Body of pancreas (tissue), 4 donors: ENCODE results near the gene ACIN1. TPM values are rescaled to one million over a fixed set of nuclear protein-coding genes. Genes with fewer than 3 reads are reported as not detected.

Source experiments
- ATAC-seq: fragments of 150-250 bp; one replicate; pipeline ENCODE4 v1.9.1; 2016
- DNase-seq, 4 donors: peaks; one replicate each; pipeline ENCODE4 v3.0.0-alpha.2; 2019
- H3K27ac ChIP-seq, 4 donors: fragments of 200-600 bp; sonication (generic); 1 replicate in 3 of 4; 2 replicates in 1 of 4; pipeline versions ENCODE4 v1.5.1 to v1.6.1; 2016 to 2019; ENCODE audit warnings: mild to moderate bottlenecking in 1 of 4, mixed read lengths in 1 of 4, moderate library complexity in 1 of 4
- H3K27me3 ChIP-seq, 2 donors: fragments of 200-600 bp; sonication (generic); one replicate each; pipeline ENCODE4 v1.6.0; 2016; ENCODE audit warnings: mild to moderate bottlenecking in 1 of 2
- H3K36me3 ChIP-seq, 2 donors: fragments of 200-600 bp; sonication (generic); replicated peaks in 1 of 2; 2 replicates each; pipeline ENCODE4 v1.5.1; 2016; ENCODE audit warnings: low read depth in 2 of 2; ENCODE audit not compliant: insufficient read depth in 1 of 2
- H3K4me1 ChIP-seq: fragments of 200-600 bp; sonication (generic); one replicate; pipeline ENCODE4 v1.6.0; 2016
- H3K4me3 ChIP-seq, 2 donors: fragments of 200-600 bp; sonication (generic); 1 replicate in 1 of 2; 2 replicates in 1 of 2; pipeline ENCODE4 v1.5.1; 2016 to 2019
- H3K9me3 ChIP-seq, 3 donors: fragments of 200-600 bp; sonication (generic); 1 replicate in 2 of 3; 2 replicates in 1 of 3; pipeline ENCODE4 v1.5.1; 2016
- CTCF ChIP-seq, 7 experiments: fragments of 450-650 bp in 4 of 7; fragments of 200-600 bp in 3 of 7; sonication (generic) in 3 of 7; IDR thresholded peaks; one replicate each; pipeline ENCODE4 v1.5.1; 2016 to 2019; ENCODE audit warnings: antibody characterized with exemption in 7 of 7
- POLR2A ChIP-seq, 3 donors: fragments of 450-650 bp; IDR thresholded peaks; one replicate each; pipeline ENCODE4 v1.6.1; 2016; ENCODE audit warnings: antibody characterized with exemption in 3 of 3, mild to moderate bottlenecking in 2 of 3
- whole genome bisulfite sequencing, 2 donors: methylation state at CpG; one replicate each; pipeline ENCODE4 v1.1.5; 2017; 5-methylcytosine and 5-hydroxymethylcytosine counted together
- intact Hi-C: fragments of 100-400 bp; cut with DNase I; formaldehyde crosslinking; loops from one replicate; pipeline ENCODE4 v1.15.1; 2023
- total RNA-seq, 2 donors: library from RNA; depleted of rRNA; stranded (reverse); fragments of >200 nt; gene quantifications; one replicate each; pipeline ENCODE4 v1.1.0, GENCODE V29; 2016

ACIN1 gene
- total RNA-seq, 2 donors from 2014 or later, result 91.6 to 110 TPM

DNA sequence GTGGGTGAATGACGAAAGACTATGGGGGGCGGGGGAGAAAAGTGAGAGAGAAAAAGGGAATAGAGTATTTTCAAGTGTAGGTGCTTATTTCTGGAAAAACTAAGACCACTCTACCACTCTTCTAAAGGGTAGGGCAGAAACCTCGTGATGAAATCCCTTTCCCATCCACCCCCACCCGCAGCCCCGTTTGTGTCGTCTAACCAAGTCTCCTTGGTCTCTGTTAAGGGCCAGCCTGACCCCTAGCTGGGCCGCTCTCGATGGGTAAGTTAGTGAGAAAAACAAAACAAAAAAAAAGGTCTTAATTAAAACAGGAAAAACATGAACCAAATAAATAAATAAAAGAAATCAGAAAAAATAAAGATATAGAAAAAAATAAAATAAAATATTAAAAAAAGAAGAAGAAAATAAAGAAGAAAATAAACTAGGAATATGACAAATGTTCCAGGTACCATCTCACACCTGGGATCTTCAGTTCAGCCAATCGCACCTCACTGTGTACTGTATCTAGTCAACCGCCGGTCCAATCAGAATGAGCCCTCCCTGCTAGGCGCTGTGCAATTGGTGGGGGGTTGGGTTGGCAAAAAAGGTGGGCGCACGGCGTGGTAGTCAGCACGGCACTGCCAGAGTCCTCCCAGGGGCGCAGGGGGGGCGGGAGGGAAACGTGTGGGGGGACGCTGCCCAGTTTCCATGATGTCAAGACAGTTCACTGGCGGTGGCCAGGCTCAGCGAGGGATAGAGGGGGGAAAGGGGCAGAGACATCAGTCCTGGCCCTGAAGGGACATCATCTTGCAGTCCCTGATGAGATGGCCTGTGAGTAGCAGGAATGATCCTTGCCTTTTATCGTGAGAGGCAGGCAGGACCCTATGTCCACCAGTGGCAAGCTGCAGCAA, 27.8 kb downstream of the ACIN1 start:
- Histone ChIP-seq H3K27me3 (no peaks in the 10 kb centered on the region), H3K4me1 (peaks cover 26% of the 10 kb centered on the region), H3K27ac (no peak overlapping the region), H3K9me3 (no peaks in the 10 kb centered on the region), H3K36me3 (peaks cover 6 to 32% of the 10 kb centered on the region in 2 donors), H3K4me3 (no peak overlapping the region)
- no peak for ATAC-seq
- 83 to 89% methylated on average over 20 to 22 of the region's 23 CpGs for WGBS, 2 donors
- DNase-seq, result no peak
- intact Hi-C loops, result no loop called here
- TF ChIP-seq POLR2A (IDR thresholded peaks at IDR 0.05), result no peak
- TF ChIP-seq CTCF (IDR thresholded peaks at IDR 0.05), result no peak

- Histone ChIP-seq H3K4me1 (peaks cover 21% of the 10 kb centered on the region), H3K36me3 (peaks cover 6 to 32% of the 10 kb centered on the region in 2 donors), H3K27ac (no peak overlapping the region), H3K27me3 (no peaks in the 10 kb centered on the region), H3K4me3 (no peak overlapping the region), H3K9me3 (no peaks in the 10 kb centered on the region)
- no peak for TF ChIP-seq CTCF (IDR thresholded peaks at IDR 0.05)
- no peak for TF ChIP-seq POLR2A (IDR thresholded peaks at IDR 0.05)
- ATAC-seq (no peak), DNase-seq (no peak)
- whole genome bisulfite sequencing, 2 donors, result 75 to 83% methylated on average over 3 of the region's 3 CpGs
- intact Hi-C loops, result no loop called here
Measured at GRCh38 chr14:23066368-23066767, 28.6 kb downstream of the ACIN1 start.

DNA sequence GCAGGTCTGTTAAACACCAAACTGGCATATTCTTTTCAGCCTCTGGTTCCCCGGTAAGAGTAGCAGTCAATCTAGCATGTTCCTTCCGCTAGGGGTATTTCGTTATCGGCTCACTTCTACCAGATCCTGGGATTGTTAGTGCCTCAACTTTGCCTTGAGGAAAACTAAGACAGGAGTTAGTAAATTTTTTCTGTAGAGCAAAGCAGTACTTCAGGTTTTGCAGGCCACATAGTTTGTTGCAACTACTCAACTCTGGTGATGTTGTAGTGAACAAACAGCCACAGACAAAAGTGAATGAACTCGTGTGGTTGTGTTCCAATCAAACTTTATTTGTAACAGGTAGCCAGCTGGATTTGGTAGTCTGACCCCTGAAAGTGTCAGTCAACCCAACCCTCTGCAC, 31.3 kb downstream of the ACIN1 start:
- DNase-seq (no peak), ATAC-seq (no peak)
- Histone ChIP-seq H3K9me3 (no peaks in the 10 kb centered on the region), H3K4me1 (peaks cover 11% of the 10 kb centered on the region), H3K27me3 (no peaks in the 10 kb centered on the region), H3K27ac (no peak overlapping the region), H3K36me3 (peaks cover 17 to 47% of the 10 kb centered on the region in 2 donors), H3K4me3 (no peak overlapping the region)
- 87 to 88% methylated on average over 5 of the region's 5 CpGs for WGBS, 2 donors
- intact Hi-C loops, result no loop called here
- no peak for TF ChIP-seq CTCF (IDR thresholded peaks at IDR 0.05)

- Histone ChIP-seq H3K27me3 (no peaks in the 10 kb centered on the region), H3K36me3 (peaks cover 17 to 36% of the 10 kb centered on the region in 2 donors), H3K4me3 (no peak overlapping the region), H3K27ac (peak overlapping the region; percentile 9 to 76 (median 68)), H3K4me1 (peaks cover 17% of the 10 kb centered on the region), H3K9me3 (no peaks in the 10 kb centered on the region)
- TF ChIP-seq POLR2A (IDR thresholded peaks at IDR 0.05), result no peak
- TF ChIP-seq CTCF (IDR thresholded peaks at IDR 0.05), result no peak
- WGBS, 2 donors, result 30 to 51% methylated on average over 4 of the region's 4 CpGs
- DNase-seq (peak; percentile 75 to 83 (median 78)), ATAC-seq (peak; percentile 73)
- intact Hi-C loops, result no loop called here
Measured at GRCh38 chr14:23062002-23062401, 32.9 kb downstream of the ACIN1 start.
